Measurements from ENCODE around the gene ZNF823.
"Not testable (repeated sequence)": the region's sequence is repeated elsewhere in the genome, so short reads cannot be mapped to it uniquely, and the experiment has no call there.

ZNF823 gene

GRCh38 chr19:11738746-11739620, at the start of gene ZNF823:
Gene ZNF823 (minus strand): TSS chr19:11738946. CDS start chr19:11738819, 127 bp downstream.
- TF ChIP-seq CTCF (IDR thresholded peaks at IDR 0.05; ENCODE audit: borderline replicate concordance, control extremely low read depth, extremely low read depth, insufficient read depth, missing control alignments) = no peak
- DNase-seq (ENCODE audit: low spot score) = peak; percentile 96

GRCh38 chr19:11787536-11787935, 48.8 kb upstream of the ZNF823 start:
- DNase-seq (ENCODE audit: low spot score) = no peak
- TF ChIP-seq CTCF (IDR thresholded peaks at IDR 0.05; ENCODE audit: borderline replicate concordance, control extremely low read depth, extremely low read depth, insufficient read depth, missing control alignments) = no peak
- in situ Hi-C loops (cut with MboI; ENCODE audit: low sequenced_read_pairs, unreplicated experiment) = no loop called here

More at GRCh38 chr19:11738746-11739620, at the start of gene ZNF823:
- in situ Hi-C loops (cut with MboI; ENCODE audit: low sequenced_read_pairs, unreplicated experiment) = no loop called here

GRCh38 chr19:11784356-11784755, 45.6 kb upstream of the ZNF823 start:
- no peak for DNase-seq (ENCODE audit: low spot score)
- TF ChIP-seq CTCF (IDR thresholded peaks at IDR 0.05; ENCODE audit: borderline replicate concordance, control extremely low read depth, extremely low read depth, insufficient read depth, missing control alignments) = no peak
- in situ Hi-C loops (cut with MboI; ENCODE audit: low sequenced_read_pairs, unreplicated experiment) = no loop called here

- no peak for DNase-seq (ENCODE audit: low spot score)
- in situ Hi-C loops (cut with MboI; ENCODE audit: low sequenced_read_pairs, unreplicated experiment) = no loop called here
- TF ChIP-seq CTCF (IDR thresholded peaks at IDR 0.05; ENCODE audit: borderline replicate concordance, control extremely low read depth, extremely low read depth, insufficient read depth, missing control alignments) = no peak
Measured at GRCh38 chr19:11783767-11784166, 45.0 kb upstream of the ZNF823 start.

GRCh38 chr19:11781295-11782057, 42.7 kb upstream of the ZNF823 start:
- DNase-seq (ENCODE audit: low spot score) = no peak
- no peak for TF ChIP-seq CTCF (IDR thresholded peaks at IDR 0.05; ENCODE audit: borderline replicate concordance, control extremely low read depth, extremely low read depth, insufficient read depth, missing control alignments)
- in situ Hi-C loops (cut with MboI; ENCODE audit: low sequenced_read_pairs, unreplicated experiment) = no loop called here

GRCh38 chr19:11780431-11781020, 41.8 kb upstream of the ZNF823 start:
- no peak for DNase-seq (ENCODE audit: low spot score)
- in situ Hi-C loops (cut with MboI; ENCODE audit: low sequenced_read_pairs, unreplicated experiment) = no loop called here
- no peak for TF ChIP-seq CTCF (IDR thresholded peaks at IDR 0.05; ENCODE audit: borderline replicate concordance, control extremely low read depth, extremely low read depth, insufficient read depth, missing control alignments)

- in situ Hi-C loops (cut with MboI; ENCODE audit: low sequenced_read_pairs, unreplicated experiment) = not testable (repeated sequence)
Measured at GRCh38 chr19:11776669-11777068, 37.9 kb upstream of the ZNF823 start.

GRCh38 chr19:11771520-11771919, 32.8 kb upstream of the ZNF823 start:
- in situ Hi-C loops (cut with MboI; ENCODE audit: low sequenced_read_pairs, unreplicated experiment); DNase-seq (ENCODE audit: low spot score): not testable (repeated sequence)

More at GRCh38 chr19:11776669-11777068, 37.9 kb upstream of the ZNF823 start:
- DNase-seq (ENCODE audit: low spot score) = not testable (repeated sequence)

Data from GM13976 (cell line).